CD4-positive, alpha-beta T cell (primary cell): ENCODE results near the gene THPO. TPM values are rescaled to one million over a fixed set of nuclear protein-coding genes. Genes with fewer than 3 reads are reported as not detected.

Experiments used
- ATAC-seq: fragments of 200-7000 bp; cut with Tn5 transposase; one replicate; pipeline ENCODE4 v1.10.0; 2022; ENCODE audit warnings: mild to moderate bottlenecking; ENCODE audit not compliant: poor library complexity
- CTCF ChIA-PET: fragments of 350-600 bp; sonication (Branson Sonifier 250); formaldehyde crosslinking; loops from one replicate; lab custom pipeline; 2021; ENCODE audit warnings: antibody characterized with exemption, inconsistent platforms; lab: Charles Lee
- POLR2A ChIA-PET: fragments of 350-600 bp; sonication (Branson Sonifier 250); formaldehyde crosslinking; loops from one replicate; lab custom pipeline; 2021; ENCODE audit warnings: antibody characterized with exemption, inconsistent platforms; lab: Charles Lee
- DNase-seq, 14 experiments: peaks; one replicate each; pipeline ENCODE4 v3.0.0-alpha.2; 2013 to 2020; ENCODE audit warnings: mixed read lengths in 2 of 14
- H3K27ac ChIP-seq, 2 donors: one replicate each; pipeline versions ENCODE4 v1.5.1 to v1.7.0; 2013; ENCODE audit warnings: low read length in 2 of 2, low read depth in 1 of 2, mild to moderate bottlenecking in 1 of 2
- H3K27me3 ChIP-seq, 2 experiments: 1 replicate in 1 of 2; 2 replicates in 1 of 2; pipeline versions ENCODE4 v1.6.1 to v1.7.0; 2013; ENCODE audit warnings: low read length in 2 of 2, control low read depth in 1 of 2, mild to moderate bottlenecking in 1 of 2, moderate library complexity in 1 of 2; ENCODE audit not compliant: insufficient read depth in 2 of 2, control insufficient read depth in 1 of 2
- H3K36me3 ChIP-seq: one replicate; pipeline ENCODE4 v1.6.1; 2013; ENCODE audit warnings: low read length, control low read depth; ENCODE audit not compliant: insufficient read depth
- H3K4me1 ChIP-seq: one replicate; pipeline ENCODE4 v1.6.1; 2013; ENCODE audit warnings: low read length, control low read depth; ENCODE audit not compliant: insufficient read depth
- H3K4me3 ChIP-seq: one replicate; pipeline ENCODE4 v1.5.1; 2013; ENCODE audit warnings: mild to moderate bottlenecking, low read length, moderate library complexity
- H3K9me3 ChIP-seq, 2 experiments: 1 replicate in 1 of 2; 2 replicates in 1 of 2; pipeline versions ENCODE4 v1.6.1 to v1.7.0; 2013; ENCODE audit warnings: low read length in 2 of 2, mild to moderate bottlenecking in 2 of 2, control low read depth in 1 of 2, moderate library complexity in 1 of 2; ENCODE audit not compliant: control insufficient read depth in 1 of 2, insufficient read depth in 1 of 2
- H3K27ac Mint-ChIP-seq: one replicate; pipeline ENCODE4 v1.8.0; 2020; ENCODE audit warnings: mixed read lengths
- H3K27me3 Mint-ChIP-seq: one replicate; pipeline ENCODE4 v1.8.0; 2021; ENCODE audit warnings: mixed read lengths
- H3K36me3 Mint-ChIP-seq: one replicate; pipeline ENCODE4 v1.8.0; 2021; ENCODE audit warnings: low read depth, mixed read lengths
- H3K4me1 Mint-ChIP-seq: one replicate; pipeline ENCODE4 v1.8.0; 2021; ENCODE audit warnings: low read depth, mixed read lengths
- H3K4me3 Mint-ChIP-seq: one replicate; pipeline ENCODE4 v1.8.0; 2020; ENCODE audit warnings: mild to moderate bottlenecking, mixed read lengths
- H3K9me3 Mint-ChIP-seq: one replicate; pipeline ENCODE4 v1.8.0; 2020; ENCODE audit warnings: mixed read lengths
- intact Hi-C, 2 experiments: fragments of 100-400 bp; cut with DNase I in 1 of 2; cut with micrococcal nuclease in 1 of 2; formaldehyde crosslinking; loops; one replicate each; pipeline versions ENCODE4 v1.15.1 to v1.9.0; 2023 to 2025; cut with DNase I, micrococcal nuclease
- total RNA-seq, 174 experiments: library from RNA in 2 of 174; stranded (reverse) in 2 of 174; gene quantifications; one replicate each; pipeline ENCODE4 v1.2.3 and lab custom pipeline; 2021 to 2026
- TF ChIP-seq, protein P1 (sequence below): fragments of 200-600 bp; IDR thresholded peaks from one replicate; pipeline ENCODE4 v1.8.0; 2022; ENCODE audit warnings: antibody characterized with exemption, mild to moderate bottlenecking

The THPO gene
- total RNA-seq, 2 experiments from 2014 or later: not detected

DNA sequence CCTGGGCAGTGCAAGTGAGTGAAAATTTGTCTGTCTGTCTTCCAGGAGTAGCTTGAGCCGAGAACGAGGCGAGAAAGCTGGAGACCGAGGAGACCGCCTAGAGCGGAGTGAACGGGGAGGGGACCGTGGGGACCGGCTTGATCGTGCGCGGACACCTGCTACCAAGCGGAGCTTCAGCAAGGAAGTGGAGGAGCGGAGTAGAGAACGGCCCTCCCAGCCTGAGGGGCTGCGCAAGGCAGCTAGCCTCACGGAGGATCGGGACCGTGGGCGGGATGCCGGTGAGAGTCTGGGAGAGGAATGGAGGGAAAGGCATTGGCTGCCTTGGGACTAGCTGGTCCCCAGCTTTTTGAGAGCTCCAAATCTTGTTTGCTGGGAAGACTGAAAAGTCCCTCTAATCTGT lies 50.8 kb downstream of the THPO start:
- peaks cover 94% of the 10 kb centered on the region for H3K36me3 ChIP-seq
- intact Hi-C loops: no loop called here
- Mint-ChIP-seq H3K27ac (no peak overlapping the region), H3K36me3 (peaks cover 99% of the 10 kb centered on the region), H3K4me3 (no peak overlapping the region), H3K4me1 (no peaks in the 10 kb centered on the region), H3K9me3 (no peaks in the 10 kb centered on the region), H3K27me3 (no peaks in the 10 kb centered on the region)
- TF ChIP-seq, protein P1, sequence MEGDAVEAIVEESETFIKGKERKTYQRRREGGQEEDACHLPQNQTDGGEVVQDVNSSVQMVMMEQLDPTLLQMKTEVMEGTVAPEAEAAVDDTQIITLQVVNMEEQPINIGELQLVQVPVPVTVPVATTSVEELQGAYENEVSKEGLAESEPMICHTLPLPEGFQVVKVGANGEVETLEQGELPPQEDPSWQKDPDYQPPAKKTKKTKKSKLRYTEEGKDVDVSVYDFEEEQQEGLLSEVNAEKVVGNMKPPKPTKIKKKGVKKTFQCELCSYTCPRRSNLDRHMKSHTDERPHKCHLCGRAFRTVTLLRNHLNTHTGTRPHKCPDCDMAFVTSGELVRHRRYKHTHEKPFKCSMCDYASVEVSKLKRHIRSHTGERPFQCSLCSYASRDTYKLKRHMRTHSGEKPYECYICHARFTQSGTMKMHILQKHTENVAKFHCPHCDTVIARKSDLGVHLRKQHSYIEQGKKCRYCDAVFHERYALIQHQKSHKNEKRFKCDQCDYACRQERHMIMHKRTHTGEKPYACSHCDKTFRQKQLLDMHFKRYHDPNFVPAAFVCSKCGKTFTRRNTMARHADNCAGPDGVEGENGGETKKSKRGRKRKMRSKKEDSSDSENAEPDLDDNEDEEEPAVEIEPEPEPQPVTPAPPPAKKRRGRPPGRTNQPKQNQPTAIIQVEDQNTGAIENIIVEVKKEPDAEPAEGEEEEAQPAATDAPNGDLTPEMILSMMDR: no peak
- H3K9me3 ChIP-seq: no peaks in the 10 kb centered on the region
- no peak overlapping the region for H3K27ac ChIP-seq
- ChIA-PET POLR2A (no interaction called here), CTCF (no interaction called here)
- no peak for DNase-seq
- H3K4me3 ChIP-seq: no peak overlapping the region
- no peak for ATAC-seq
- H3K4me1 ChIP-seq: no peaks in the 10 kb centered on the region
- H3K27me3 ChIP-seq: no peaks in the 10 kb centered on the region

DNA sequence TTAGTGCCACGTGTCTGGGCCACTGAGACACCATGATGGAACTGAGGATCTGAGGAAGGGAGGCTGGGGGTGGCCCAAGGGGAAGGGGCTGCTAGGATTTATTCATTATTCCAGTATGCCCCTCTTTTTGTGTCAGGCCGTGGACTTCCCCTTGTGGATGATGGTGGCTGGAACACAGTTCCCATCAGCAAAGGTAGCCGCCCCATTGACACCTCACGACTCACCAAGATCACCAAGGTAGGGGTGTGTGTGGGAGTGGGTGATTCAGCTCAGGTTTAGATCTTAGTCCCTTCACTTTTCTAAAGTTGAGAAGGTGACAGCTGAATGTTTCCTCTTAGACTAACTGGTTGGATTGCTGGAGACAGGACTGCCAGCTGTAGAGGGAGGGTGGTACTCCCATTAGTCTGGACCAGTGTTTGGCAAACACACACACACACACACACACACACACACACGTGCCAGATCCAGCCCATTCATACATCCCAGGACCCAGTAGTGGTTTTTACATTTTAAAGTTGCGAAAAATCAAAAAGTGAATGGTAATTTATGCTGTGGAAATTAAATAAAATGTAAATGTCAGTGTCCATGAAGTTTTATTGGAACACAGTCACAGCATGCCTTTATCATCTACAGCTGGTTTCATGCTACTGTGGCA lies 52.2 kb downstream of the THPO start:
- H3K4me3 ChIP-seq: no peak overlapping the region
- no peaks in the 10 kb centered on the region for H3K9me3 ChIP-seq
- Mint-ChIP-seq H3K4me1 (peaks cover under 1% of the 10 kb centered on the region), H3K27ac (peak overlapping the region; percentile 33), H3K27me3 (no peaks in the 10 kb centered on the region), H3K4me3 (no peak overlapping the region), H3K36me3 (peaks cover 99% of the 10 kb centered on the region), H3K9me3 (no peaks in the 10 kb centered on the region)
- POLR2A ChIA-PET: interaction anchor here (1.1 kb wide), 1 partner anchor 10 kb away, joined by 3 read pairs; no protein-coding TSS in a partner anchor
- no peak for ATAC-seq
- H3K27me3 ChIP-seq: no peaks in the 10 kb centered on the region
- CTCF ChIA-PET: no interaction called here
- intact Hi-C loops: no loop called here
- H3K4me1 ChIP-seq: no peaks in the 10 kb centered on the region
- peaks cover 94% of the 10 kb centered on the region for H3K36me3 ChIP-seq
- no peak overlapping the region for H3K27ac ChIP-seq
- DNase-seq: no peak
- TF ChIP-seq, protein P1: no peak

DNA sequence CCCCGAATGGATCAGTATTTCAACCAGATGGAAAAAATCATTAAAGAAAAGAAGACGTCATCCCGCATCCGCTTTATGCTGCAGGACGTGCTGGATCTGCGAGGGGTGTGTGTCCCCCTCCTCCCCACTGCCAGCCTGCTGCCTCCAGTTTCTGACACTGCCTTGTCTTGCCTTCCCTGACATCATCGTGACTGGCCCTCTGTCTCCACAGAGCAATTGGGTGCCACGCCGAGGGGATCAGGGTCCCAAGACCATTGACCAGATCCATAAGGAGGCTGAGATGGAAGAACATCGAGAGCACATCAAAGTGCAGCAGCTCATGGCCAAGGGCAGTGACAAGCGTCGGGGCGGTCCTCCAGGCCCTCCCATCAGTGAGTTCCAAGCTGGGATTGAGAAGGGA lies 52.7 kb downstream of the THPO start:
- Mint-ChIP-seq H3K9me3 (no peaks in the 10 kb centered on the region), H3K4me1 (peaks cover 4% of the 10 kb centered on the region), H3K27ac (peak overlapping the region; percentile 33), H3K36me3 (peaks cover 100% of the 10 kb centered on the region), H3K27me3 (no peaks in the 10 kb centered on the region), H3K4me3 (no peak overlapping the region)
- no peaks in the 10 kb centered on the region for H3K9me3 ChIP-seq
- intact Hi-C loops: no loop called here
- TF ChIP-seq, protein P1: no peak
- POLR2A ChIA-PET: interaction anchor here (1.1 kb wide), 1 partner anchor 10 kb away, joined by 3 read pairs; no protein-coding TSS in a partner anchor
- CTCF ChIA-PET: no interaction called here
- no peak for ATAC-seq
- DNase-seq: no peak
- H3K27me3 ChIP-seq: no peaks in the 10 kb centered on the region
- H3K4me3 ChIP-seq: no peak overlapping the region
- H3K27ac ChIP-seq: no peak overlapping the region
- H3K4me1 ChIP-seq: peaks cover 2% of the 10 kb centered on the region
- peaks cover 96% of the 10 kb centered on the region for H3K36me3 ChIP-seq
